Measurements from ENCODE around the gene PEX13. TPM values are rescaled to one million over a fixed set of nuclear protein-coding genes. Genes with fewer than 3 reads are reported as not detected.
"Not testable (repeated sequence)": the region's sequence is repeated elsewhere in the genome, so short reads cannot be mapped to it uniquely, and the experiment has no call there.

Gene PEX13
- total RNA-seq, 1 donor from 2014 or later: 74.9 TPM

GRCh38 chr2:61011678-61012077, 5.8 kb upstream of the PEX13 start:
- no peak for TF ChIP-seq CTCF (IDR thresholded peaks at IDR 0.05)
- no peak for TF ChIP-seq EZH2 (IDR thresholded peaks at IDR 0.05)
- TF ChIP-seq EZH2phosphoT487 (IDR thresholded peaks at IDR 0.05): no peak
- no peak overlapping the region for H3K27ac ChIP-seq
- no peaks in the 10 kb centered on the region for H4K20me1 ChIP-seq (ENCODE audit: low read depth)
- H3K4me1 ChIP-seq: peaks cover 4% of the 10 kb centered on the region
- no peaks in the 10 kb centered on the region for H3K36me3 ChIP-seq
- no peaks in the 10 kb centered on the region for H3K27me3 Mint-ChIP-seq (ENCODE audit: insufficient read depth, low read depth)
- H3K79me2 ChIP-seq (ENCODE audit: low read depth): peaks cover 13% of the 10 kb centered on the region
- H2AFZ ChIP-seq (replicated peaks): no peak overlapping the region
- no peak overlapping the region for H3K4me3 ChIP-seq
- H3K9me3 ChIP-seq (ENCODE audit: low read depth): no peaks in the 10 kb centered on the region
- no peak overlapping the region for H3K4me2 ChIP-seq
- no peaks in the 10 kb centered on the region for H3K9me3 Mint-ChIP-seq
- H3K36me3 Mint-ChIP-seq: no peaks in the 10 kb centered on the region
- no peaks in the 10 kb centered on the region for H3K27me3 ChIP-seq
- no peak overlapping the region for H3K4me3 Mint-ChIP-seq
- no peak overlapping the region for H3K9ac ChIP-seq
- peaks cover under 1% of the 10 kb centered on the region for H3F3A ChIP-seq (ENCODE audit: low read depth)
- H3K27ac Mint-ChIP-seq: no peak overlapping the region
- H3K4me1 Mint-ChIP-seq: peaks cover 10% of the 10 kb centered on the region
- DNase-seq (ENCODE audit: low spot score): no peak

- H3K27me3 ChIP-seq; H3K27ac Mint-ChIP-seq; H3K9ac ChIP-seq; H3K4me2 ChIP-seq; H3K4me3 ChIP-seq; DNase-seq (ENCODE audit: low spot score); H4K20me1 ChIP-seq (ENCODE audit: low read depth); H3K9me3 ChIP-seq (ENCODE audit: low read depth); H3K27me3 Mint-ChIP-seq (ENCODE audit: insufficient read depth, low read depth); H3K9me3 Mint-ChIP-seq; H3K36me3 ChIP-seq; H3K4me3 Mint-ChIP-seq; H3K4me1 Mint-ChIP-seq; H3F3A ChIP-seq (ENCODE audit: low read depth); H3K36me3 Mint-ChIP-seq; H3K4me1 ChIP-seq; H2AFZ ChIP-seq (replicated peaks); H3K27ac ChIP-seq: not testable (repeated sequence)
- peaks cover 14% of the 10 kb centered on the region for H3K79me2 ChIP-seq (ENCODE audit: low read depth)
These were observed 5.2 kb upstream of the PEX13 start for GRCh38 chr2:61012303-61012702.

- Histone ChIP-seq H3K9ac (no peak overlapping the region), H3F3A (ENCODE audit: low read depth) (peaks cover 18% of the 10 kb centered on the region), H3K36me3 (no peaks in the 10 kb centered on the region), H3K4me2 (no peak overlapping the region), H3K4me1 (peaks cover 4% of the 10 kb centered on the region), H3K4me3 (no peak overlapping the region), H3K9me3 (ENCODE audit: low read depth) (no peaks in the 10 kb centered on the region), H4K20me1 (ENCODE audit: low read depth) (no peaks in the 10 kb centered on the region), H2AFZ (replicated peaks) (no peak overlapping the region), H3K27me3 (no peaks in the 10 kb centered on the region), H3K27ac (no peak overlapping the region), H3K79me2 (ENCODE audit: low read depth) (peaks cover 23% of the 10 kb centered on the region)
- no peak for DNase-seq (ENCODE audit: low spot score)
- H3K9me3 Mint-ChIP-seq: no peaks in the 10 kb centered on the region
- no peaks in the 10 kb centered on the region for H3K36me3 Mint-ChIP-seq
- TF ChIP-seq EZH2 (IDR thresholded peaks at IDR 0.05) (no peak), CTCF (IDR thresholded peaks at IDR 0.05) (no peak), EZH2phosphoT487 (IDR thresholded peaks at IDR 0.05) (no peak)
- H3K4me1 Mint-ChIP-seq: peaks cover 10% of the 10 kb centered on the region
- peaks cover 3% of the 10 kb centered on the region for H3K27me3 Mint-ChIP-seq (ENCODE audit: insufficient read depth, low read depth)
- no peak overlapping the region for H3K4me3 Mint-ChIP-seq
- no peak overlapping the region for H3K27ac Mint-ChIP-seq
These were observed 4.1 kb upstream of the PEX13 start for GRCh38 chr2:61013382-61013781.

GRCh38 chr2:61014763-61015162, 2.8 kb upstream of the PEX13 start:
- peaks cover 22% of the 10 kb centered on the region for H3F3A ChIP-seq (ENCODE audit: low read depth)
- peaks cover 36% of the 10 kb centered on the region for H3K79me2 ChIP-seq (ENCODE audit: low read depth)
- H3K4me1 Mint-ChIP-seq: peaks cover 21% of the 10 kb centered on the region
- no peak for TF ChIP-seq EZH2 (IDR thresholded peaks at IDR 0.05)
- no peak for TF ChIP-seq EZH2phosphoT487 (IDR thresholded peaks at IDR 0.05)
- no peak for TF ChIP-seq CTCF (IDR thresholded peaks at IDR 0.05)
- no peak for DNase-seq (ENCODE audit: low spot score)
- no peaks in the 10 kb centered on the region for H3K9me3 Mint-ChIP-seq
- no peak overlapping the region for H3K4me3 ChIP-seq
- no peak overlapping the region for H2AFZ ChIP-seq (replicated peaks)
- peaks cover 14% of the 10 kb centered on the region for H3K4me1 ChIP-seq
- H3K27me3 ChIP-seq: no peaks in the 10 kb centered on the region
- H3K27ac ChIP-seq: no peak overlapping the region
- H3K4me3 Mint-ChIP-seq: peak overlapping the region; percentile 71
- H3K27ac Mint-ChIP-seq: no peak overlapping the region
- H3K9ac ChIP-seq: no peak overlapping the region
- H3K9me3 ChIP-seq (ENCODE audit: low read depth): no peaks in the 10 kb centered on the region
- peaks cover 3% of the 10 kb centered on the region for H3K36me3 ChIP-seq
- H3K4me2 ChIP-seq: no peak overlapping the region
- peaks cover 3% of the 10 kb centered on the region for H3K27me3 Mint-ChIP-seq (ENCODE audit: insufficient read depth, low read depth)
- H3K36me3 Mint-ChIP-seq: no peaks in the 10 kb centered on the region
- H4K20me1 ChIP-seq (ENCODE audit: low read depth): no peaks in the 10 kb centered on the region
